HCT116 (cell line): ENCODE data around the gene FOXN3. TPM values are rescaled to one million over a fixed set of nuclear protein-coding genes. Genes with fewer than 3 reads are reported as not detected.

Source experiments
- ATAC-seq: fragments of 200-7000 bp; cut with Tn5 transposase; 2 replicates; pipeline ENCODE4 v1.9.1; 2020; ENCODE audit warnings: mild to moderate bottlenecking, moderate library complexity
- BruUV-seq: library from RNA; stranded (reverse); fragments of 400-500 nt; replicated peaks from 2 replicates; lab custom pipeline; 2021; lab: Mats Ljungman, UMichigan
- CTCF ChIA-PET: fragments of 300-600 bp; sonication (Branson Sonifier 250); formaldehyde crosslinking; loops from one replicate; lab custom pipeline; 2021; ENCODE audit warnings: antibody characterized with exemption; lab: Charles Lee
- POLR2A ChIA-PET: fragments of 300-600, 350-600 bp; sonication (Branson Sonifier 250); formaldehyde crosslinking; loops from one replicate; lab custom pipeline; 2021; ENCODE audit warnings: antibody characterized with exemption; lab: Charles Lee
- RAD21 ChIA-PET, 2 experiments: fragments of 300-600 bp; sonication (Branson Sonifier 250); formaldehyde crosslinking; loops; one replicate each; lab custom pipeline; 2023; ENCODE audit warnings: low total read pairs in 2 of 2; ENCODE audit not compliant: uncharacterized antibody in 2 of 2, unreplicated experiment in 2 of 2, low non-redundant PET in 1 of 2; lab: Charles Lee
- DNase-seq: peaks from one replicate; pipeline ENCODE4 v3.0.0-alpha.2; 2010; ENCODE audit warnings: low read depth, low spot score
- H2AFZ ChIP-seq: fragments of 200-600 bp; shearing (Covaris generic), sonication (generic); 2 replicates; pipeline ENCODE4 v1.6.1; 2017; ENCODE audit warnings: low read depth, mixed run types, mixed read lengths, antibody characterized with exemption, low read length; ENCODE audit not compliant: poor library complexity, severe bottlenecking
- H3K27ac ChIP-seq: 2 replicates; pipeline ENCODE4 v1.5.1; 2012; ENCODE audit warnings: low read depth, low read length
- H3K27me3 ChIP-seq: fragments of 200-600 bp; sonication (generic); 2 replicates; pipeline ENCODE4 v1.6.1; 2016; ENCODE audit warnings: mixed run types, low read length, mixed read lengths; ENCODE audit not compliant: insufficient read depth
- H3K36me3 ChIP-seq, 2 experiments: fragments of 200-500 bp in 1 of 2; fragments of 200-600 bp in 1 of 2; sonication (Bioruptor generic) in 1 of 2; sonication (generic) in 1 of 2; 2 replicates each; pipeline versions ENCODE4 v1.5.1 to v1.6.1; 2014 to 2016; ENCODE audit warnings: low read length in 2 of 2, inconsistent platforms in 1 of 2, mixed read lengths in 1 of 2, mixed run types in 1 of 2; ENCODE audit not compliant: insufficient read depth in 2 of 2, control insufficient read depth in 1 of 2
- H3K4me1 ChIP-seq, 2 experiments: fragments of 200-600 bp in 1 of 2; sonication (generic) in 1 of 2; 2 replicates each; pipeline versions ENCODE4 v1.5.1 to v1.6.1; 2012 to 2017; ENCODE audit warnings: low read length in 2 of 2, inconsistent platforms in 1 of 2, mild to moderate bottlenecking in 1 of 2, mixed read lengths in 1 of 2, mixed run types in 1 of 2, moderate library complexity in 1 of 2; ENCODE audit not compliant: insufficient read depth in 2 of 2, control insufficient read depth in 1 of 2
- H3K4me2 ChIP-seq: fragments of 200-600 bp; sonication (generic); 2 replicates; pipeline ENCODE4 v1.6.1; 2017; ENCODE audit warnings: mixed run types, low read length, mixed read lengths
- H3K4me3 ChIP-seq, 2 experiments: fragments of 200-600 bp in 1 of 2; sonication (generic) in 1 of 2; replicated peaks in 1 of 2; 2 replicates each; pipeline ENCODE4 v1.5.1; 2011 to 2016; ENCODE audit warnings: low read length in 2 of 2, control low read depth in 1 of 2, low read depth in 1 of 2, mild to moderate bottlenecking in 1 of 2, mixed read lengths in 1 of 2, mixed run types in 1 of 2
- H3K79me2 ChIP-seq: fragments of 200-600 bp; sonication (generic); 2 replicates; pipeline ENCODE4 v1.6.1; 2017; ENCODE audit warnings: mild to moderate bottlenecking, mixed run types, low read length, moderate library complexity, mixed read lengths; ENCODE audit not compliant: insufficient read depth
- H3K9ac ChIP-seq: fragments of 200-600 bp; sonication (generic); 2 replicates; pipeline ENCODE4 v1.6.1; 2016; ENCODE audit warnings: low read length, mixed read lengths
- H3K9me2 ChIP-seq: fragments of 200-600 bp; sonication (generic), shearing (Covaris generic); 2 replicates; pipeline ENCODE4 v1.6.1; 2017; ENCODE audit warnings: mixed run types, mild to moderate bottlenecking, moderate library complexity; ENCODE audit not compliant: insufficient read depth
- H3K9me3 ChIP-seq, 2 experiments: fragments of 200-500 bp in 1 of 2; fragments of 200-600 bp in 1 of 2; sonication (Bioruptor generic) in 1 of 2; sonication (generic) in 1 of 2; 2 replicates each; pipeline ENCODE4 v1.6.1; 2014 to 2017; ENCODE audit warnings: low read length in 2 of 2, mixed read lengths in 2 of 2, inconsistent platforms in 1 of 2, low read depth in 1 of 2, mild to moderate bottlenecking in 1 of 2, mixed run types in 1 of 2, moderate library complexity in 1 of 2; ENCODE audit not compliant: control insufficient read depth in 1 of 2, insufficient read depth in 1 of 2
- H4K20me1 ChIP-seq: fragments of 200-600 bp; sonication (generic), shearing (Covaris generic); 2 replicates; pipeline ENCODE4 v1.6.1; 2017; ENCODE audit warnings: mixed run types, mild to moderate bottlenecking, moderate library complexity; ENCODE audit not compliant: insufficient read depth
- ATF3 ChIP-seq: IDR thresholded peaks from 2 replicates; pipeline ENCODE4 v1.6.1; 2012
- CBX3 ChIP-seq: IDR thresholded peaks from 2 replicates; pipeline ENCODE4 v1.6.1; 2012; ENCODE audit warnings: low read depth
- ELF1 ChIP-seq: IDR thresholded peaks from 2 replicates; pipeline ENCODE4 v1.6.1; 2012; ENCODE audit warnings: low read depth, borderline replicate concordance
- EZH2 ChIP-seq: fragments of 200-600 bp; sonication (generic); IDR thresholded peaks from 2 replicates; pipeline ENCODE4 v1.6.1; 2017; ENCODE audit warnings: antibody characterized with exemption, mixed run types
- EZH2phosphoT487 ChIP-seq: fragments of 200-600 bp; IDR thresholded peaks from 2 replicates; pipeline ENCODE4 v1.6.1; 2018; ENCODE audit warnings: antibody characterized with exemption, borderline replicate concordance
- MAX ChIP-seq: IDR thresholded peaks from 2 replicates; pipeline ENCODE4 v1.6.1; 2012
- POLR2AphosphoS5 ChIP-seq: IDR thresholded peaks from 2 replicates; pipeline ENCODE4 v1.6.1; 2011; ENCODE audit warnings: mild to moderate bottlenecking, low read depth, low read length, moderate library complexity
- RAD21 ChIP-seq: IDR thresholded peaks from 2 replicates; pipeline ENCODE4 v1.6.1; 2012; ENCODE audit warnings: low read depth, mild to moderate bottlenecking
- REST ChIP-seq: IDR thresholded peaks from 2 replicates; pipeline ENCODE4 v1.6.1; 2012; ENCODE audit warnings: low read depth
- SIN3A ChIP-seq: IDR thresholded peaks from 2 replicates; pipeline ENCODE4 v1.6.1; 2012; ENCODE audit warnings: low read depth
- SRF ChIP-seq: IDR thresholded peaks from 2 replicates; pipeline ENCODE4 v1.6.1; 2012; ENCODE audit warnings: low read depth
- TCF7L2 ChIP-seq: IDR thresholded peaks from 2 replicates; pipeline ENCODE4 v1.7.0; 2011; ENCODE audit warnings: borderline replicate concordance, inconsistent platforms; ENCODE audit not compliant: insufficient read depth, insufficient read length; ENCODE audit errors: extremely low read depth
- ZBTB33 ChIP-seq: IDR thresholded peaks from 2 replicates; pipeline ENCODE4 v1.6.1; 2011; ENCODE audit warnings: mild to moderate bottlenecking, low read length, moderate library complexity; ENCODE audit not compliant: insufficient replicate concordance; ENCODE audit errors: extremely low read depth
- ZFX ChIP-seq: fragments of 450-650 bp; IDR thresholded peaks from 2 replicates; pipeline ENCODE4 v1.6.1; 2017
- ZNF274 ChIP-seq: fragments of 200-500 bp; sonication (Bioruptor generic); IDR thresholded peaks from 2 replicates; pipeline ENCODE4 v1.6.1; 2014; ENCODE audit warnings: mild to moderate bottlenecking, low read depth, low read length, inconsistent platforms
- intact Hi-C: fragments of 100-400 bp; cut with micrococcal nuclease; formaldehyde crosslinking; loops from 2 replicates; pipeline ENCODE4 v1.10.0; 2022
- total RNA-seq: library from RNA; stranded (reverse); gene quantifications from one replicate; pipeline ENCODE4 v1.2.1, GENCODE V29; 2021; ENCODE audit not compliant: unreplicated experiment

Gene FOXN3
- total RNA-seq, 1 experiment from 2014 or later = 20.0 TPM

- Histone ChIP-seq H3K27ac (no peak overlapping the region), H3K79me2 (no peaks in the 10 kb centered on the region; the same call in 1 of the 2 replicates), H3K9me2 (no peaks in the 10 kb centered on the region), H3K9me3 (no peaks in the 10 kb centered on the region), H3K4me3 (no peak overlapping the region), H3K4me1 (no peaks in the 10 kb centered on the region; a peak in 1 of 4 replicates), H3K4me2 (no peak overlapping the region), H4K20me1 (no peaks in the 10 kb centered on the region), H2AFZ (no peak overlapping the region), H3K36me3 (no peaks in the 10 kb centered on the region), H3K9ac (no peak overlapping the region), H3K27me3 (no peaks in the 10 kb centered on the region)
- no peak for DNase-seq
- RAD21 ChIA-PET = no interaction called here
- TF ChIP-seq ELF1 (no peak), EZH2 (no peak), POLR2AphosphoS5 (no peak)
- ATAC-seq = no peak
- intact Hi-C loops = no loop called here
- CTCF ChIA-PET = no interaction called here
- no TSS peak for BruUV-seq
- POLR2A ChIA-PET = no interaction called here
Measured at GRCh38 chr14:89370381-89370780, 46.7 kb downstream of the FOXN3 start.

GRCh38 chr14:89369656-89370055 is 47.4 kb downstream of the FOXN3 start:
- Histone ChIP-seq H3K4me1 (no peaks in the 10 kb centered on the region; a peak in 1 of 4 replicates), H3K27ac (no peak overlapping the region), H3K9ac (no peak overlapping the region), H3K4me3 (no peak overlapping the region), H3K9me2 (no peaks in the 10 kb centered on the region), H2AFZ (no peak overlapping the region), H3K36me3 (no peaks in the 10 kb centered on the region), H3K79me2 (no peaks in the 10 kb centered on the region; the same call in 1 of the 2 replicates), H3K4me2 (no peak overlapping the region), H4K20me1 (no peaks in the 10 kb centered on the region), H3K9me3 (no peaks in the 10 kb centered on the region), H3K27me3 (no peaks in the 10 kb centered on the region)
- RAD21 ChIA-PET = no interaction called here
- intact Hi-C loops = no loop called here
- CTCF ChIA-PET = no interaction called here
- TF ChIP-seq SRF = no peak
- no peak for TF ChIP-seq ZFX
- TF ChIP-seq EZH2phosphoT487 = no peak
- TF ChIP-seq ZNF274 = no peak
- no peak for TF ChIP-seq RAD21
- TF ChIP-seq ZBTB33 = no peak
- TF ChIP-seq MAX = no peak
- no peak for TF ChIP-seq CBX3
- no peak for TF ChIP-seq REST
- TF ChIP-seq EZH2 = no peak
- no peak for TF ChIP-seq ATF3
- TF ChIP-seq TCF7L2 = no peak
- TF ChIP-seq SIN3A = no peak
- TF ChIP-seq POLR2AphosphoS5 = no peak
- TF ChIP-seq ELF1 = no peak
- POLR2A ChIA-PET = no interaction called here
- DNase-seq (no peak), ATAC-seq (no peak)
- BruUV-seq = no TSS peak
